HG02938 (cell line): ENCODE data around the gene ATG13.

Experiments
- ATAC-seq: cut with Tn5 transposase; IDR thresholded peaks from one replicate; pipeline ENCODE4 v1.9.1; 2021; ENCODE audit warnings: mild to moderate bottlenecking, moderate library complexity; ENCODE audit not compliant: unreplicated experiment

Gene ATG13

GRCh38 chr11:46722566-46723358 lies 105.4 kb downstream of the ATG13 start:
- no peak for ATAC-seq

DNA sequence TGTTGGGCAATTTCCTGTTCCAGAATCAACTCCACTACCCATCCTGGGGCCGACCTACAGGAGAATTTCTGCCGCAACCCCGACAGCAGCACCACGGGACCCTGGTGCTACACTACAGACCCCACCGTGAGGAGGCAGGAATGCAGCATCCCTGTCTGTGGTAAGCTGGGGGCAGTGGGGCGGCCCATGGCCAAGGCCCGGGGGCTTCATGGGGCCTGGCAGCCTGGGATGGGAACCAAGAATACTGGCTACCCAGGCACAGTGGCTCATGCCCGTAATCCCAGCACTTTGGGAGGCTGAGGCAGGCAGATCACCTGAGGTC lies 106.0 kb downstream of the ATG13 start:
- ATAC-seq = no peak

DNA sequence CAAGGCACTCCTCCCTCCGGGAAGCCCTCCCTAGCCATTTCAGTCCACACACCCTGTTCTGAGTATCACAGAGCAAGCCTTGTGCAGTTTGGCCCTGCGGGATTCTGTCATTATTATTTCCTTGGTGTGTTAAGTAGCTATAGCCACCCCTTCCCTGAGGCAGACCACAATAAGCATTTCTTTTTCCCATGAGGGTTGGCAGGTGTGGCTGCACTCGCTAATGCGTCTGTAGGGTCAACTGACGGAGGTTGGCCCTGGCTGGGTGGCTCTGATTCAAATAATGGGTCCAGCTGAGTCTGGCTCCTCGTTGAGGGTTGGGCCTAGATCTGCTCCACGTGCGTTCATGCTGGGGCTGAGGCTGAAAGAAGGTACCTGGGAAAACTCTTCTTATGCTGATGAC lies 106.7 kb downstream of the ATG13 start:
- ATAC-seq = no peak
